Renal cortical epithelial cell (primary cell): ENCODE measurements around the gene PTPDC1. TPM values are rescaled to one million over a fixed set of nuclear protein-coding genes. Genes with fewer than 3 reads are reported as not detected.

Experiments
- DNase-seq: peaks from one replicate; pipeline ENCODE4 v3.0.0-alpha.2; 2011; ENCODE audit warnings: low read depth
- total RNA-seq: library from RNA; depleted of rRNA; stranded (reverse); fragments of >200 nt; gene quantifications from 2 replicates; pipeline ENCODE4 v1.2.3, GENCODE V29; 2014

Gene PTPDC1
- total RNA-seq, 1 donor from 2014 or later = 12.5 TPM

DNA sequence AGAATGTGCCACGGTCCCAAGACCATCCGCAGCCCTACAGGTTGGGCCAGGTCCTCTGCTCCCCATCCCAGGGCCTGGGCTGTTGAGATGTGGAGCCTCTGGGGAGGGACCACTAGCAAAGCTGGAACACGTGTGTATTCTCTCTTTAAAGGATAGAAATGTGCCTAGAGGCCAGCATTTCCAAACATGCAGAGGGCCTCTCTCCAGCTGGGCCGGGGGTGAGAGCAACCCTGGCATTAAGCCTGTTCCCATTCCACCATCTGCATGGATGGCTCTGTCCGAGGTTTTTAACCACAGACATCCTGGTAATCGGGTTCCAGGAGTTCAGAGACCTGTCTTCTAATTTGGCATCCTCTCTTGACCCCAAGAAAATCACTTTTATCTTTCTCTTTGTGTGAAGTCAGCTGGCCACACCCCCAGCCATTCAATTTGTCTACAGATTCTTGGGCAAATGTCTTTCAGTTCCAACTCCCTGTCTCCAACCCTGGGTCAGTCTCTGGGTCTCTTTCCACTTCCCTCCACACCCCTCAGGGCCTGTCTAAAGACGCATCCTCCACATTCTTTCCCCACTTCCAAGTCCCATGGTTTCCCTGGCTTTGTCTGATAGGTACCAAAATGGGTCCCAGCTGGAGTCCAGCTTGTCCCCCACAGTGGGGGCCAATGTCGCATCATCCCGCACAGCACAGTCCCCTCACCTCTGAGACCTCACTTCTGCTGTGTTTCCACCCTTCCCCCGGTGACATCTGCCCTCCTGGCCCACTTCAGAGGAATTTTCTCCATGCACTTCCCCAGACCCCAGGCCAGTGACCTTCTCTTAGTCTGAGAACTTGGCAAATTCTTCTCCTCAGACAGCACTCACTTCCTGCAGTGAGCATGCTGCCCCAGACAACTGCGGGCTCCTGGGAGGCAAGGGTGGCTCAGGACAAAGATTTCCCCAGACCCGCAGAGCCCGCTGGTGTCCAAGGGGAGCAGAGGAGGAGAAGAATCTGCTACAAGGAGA, 56.8 kb downstream of the PTPDC1 start:
- peak; percentile 44 for DNase-seq

DNA sequence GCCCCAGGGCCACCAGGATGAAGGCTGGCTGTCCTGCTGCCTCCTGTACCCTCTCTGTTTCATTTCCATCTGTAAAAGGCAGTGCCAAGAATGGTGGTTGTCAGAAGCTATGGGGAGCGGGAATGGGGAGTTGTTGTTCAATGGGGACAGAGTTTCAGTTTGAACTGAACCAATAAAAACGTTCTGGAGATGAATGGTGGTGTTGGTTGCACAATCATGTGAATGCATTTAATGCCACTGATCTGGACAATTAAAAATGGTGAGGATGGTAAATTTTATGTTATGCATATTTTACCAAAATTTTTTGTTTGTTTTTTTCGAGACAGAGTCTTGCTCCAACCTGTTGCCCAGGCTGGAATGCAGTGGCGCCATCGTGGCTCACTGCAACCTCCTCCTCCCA, 58.1 kb downstream of the PTPDC1 start:
- no peak for DNase-seq

DNA sequence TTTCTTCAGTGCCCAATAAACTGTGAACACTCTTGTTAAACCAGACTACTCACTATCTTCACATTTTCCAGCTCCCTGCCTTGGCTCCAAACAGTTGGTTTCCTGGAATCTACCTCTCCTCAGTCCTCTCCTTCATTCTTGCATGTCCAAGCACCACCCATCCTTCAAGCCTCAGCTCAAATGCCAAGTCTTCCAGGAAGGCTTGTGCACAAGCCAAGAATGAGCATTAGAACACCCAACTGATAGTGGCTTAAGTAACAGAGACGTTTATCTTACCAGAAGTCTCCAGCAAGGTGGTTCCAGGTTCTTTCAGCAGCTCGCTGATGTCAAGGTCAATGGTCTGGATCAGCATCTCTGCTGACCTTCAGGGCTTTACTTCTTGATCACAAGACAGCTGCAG, 60.1 kb downstream of the PTPDC1 start:
- peak; percentile 84 for DNase-seq

DNA sequence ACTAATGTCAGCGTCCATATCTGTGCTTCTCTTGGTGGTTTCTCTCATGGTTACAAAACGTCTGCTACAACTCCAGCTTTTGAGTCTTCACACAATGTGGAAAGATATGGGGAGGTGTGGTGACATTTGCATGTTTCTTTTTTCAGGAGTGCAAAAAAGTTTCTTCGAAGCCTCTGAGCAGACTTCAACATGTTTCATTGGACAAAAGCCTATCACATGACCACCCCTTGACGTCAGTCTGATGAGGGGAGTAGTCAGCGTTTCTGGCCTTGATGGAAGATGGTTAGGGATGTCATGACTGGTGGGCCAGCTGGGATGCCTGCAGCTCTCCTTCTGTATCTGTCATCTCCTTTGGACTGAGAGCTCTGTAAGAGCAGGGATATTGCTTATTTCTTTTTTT, 61.4 kb downstream of the PTPDC1 start:
- no peak for DNase-seq

DNA sequence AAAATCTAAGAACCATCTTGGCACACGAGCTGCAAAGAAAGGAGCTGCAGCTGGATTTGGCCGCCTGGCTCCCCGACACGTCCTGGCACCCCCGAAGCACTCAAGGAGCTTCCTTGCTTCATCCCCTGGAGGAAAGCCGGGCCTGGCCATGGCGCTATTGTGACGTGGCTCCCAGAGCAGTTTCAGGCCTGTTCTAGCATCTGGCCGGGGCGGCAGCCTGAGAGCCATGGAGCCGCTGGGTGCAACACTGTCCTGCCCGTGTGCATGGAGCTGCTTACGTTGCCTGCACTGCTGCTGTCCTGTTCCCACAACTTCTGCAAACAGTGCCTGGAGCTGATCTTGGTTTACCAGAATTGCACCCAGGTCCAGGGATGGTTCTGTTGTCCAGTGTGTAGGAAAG, 63.5 kb downstream of the PTPDC1 start:
- DNase-seq = no peak

DNA sequence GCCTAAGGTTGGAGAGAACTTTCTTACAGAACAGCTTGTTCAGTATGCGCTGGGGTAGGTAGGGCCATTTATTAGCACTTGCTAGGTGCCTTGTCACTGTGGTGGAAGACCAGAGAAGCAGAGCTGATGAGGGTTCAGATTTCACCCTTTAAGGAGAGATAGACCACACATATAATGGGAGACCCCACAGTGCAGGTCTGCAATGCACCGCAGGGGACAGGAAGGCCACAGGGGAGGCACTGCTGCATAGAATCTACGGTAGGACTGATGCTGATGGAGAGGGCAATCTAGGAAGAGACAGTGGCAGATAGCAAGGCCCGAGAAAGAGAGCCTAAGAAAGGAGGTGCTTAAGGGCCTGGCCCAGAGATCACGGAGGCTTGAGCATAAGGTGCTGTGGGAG, 64.2 kb downstream of the PTPDC1 start:
- DNase-seq = no peak

DNA sequence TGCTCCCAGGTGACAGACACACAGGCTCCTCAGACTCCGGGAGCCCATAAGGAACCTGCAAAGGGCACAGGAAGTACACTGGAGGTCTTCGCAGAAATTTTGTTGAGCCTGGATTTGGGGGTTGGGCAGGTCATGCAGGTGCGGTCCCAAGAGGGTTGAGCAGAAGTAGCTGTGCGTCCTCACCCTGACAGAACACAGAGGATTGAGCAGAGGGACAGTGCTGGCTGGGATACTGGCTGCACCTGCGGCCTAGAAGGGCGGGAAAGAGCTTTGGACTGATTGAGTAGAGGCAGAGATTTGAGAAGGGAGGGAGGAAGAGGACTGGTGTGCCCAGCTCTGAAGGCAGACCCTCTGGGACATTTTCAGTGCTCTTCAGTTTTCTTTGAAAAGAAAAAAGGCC, 65.4 kb downstream of the PTPDC1 start:
- DNase-seq = no peak

DNA sequence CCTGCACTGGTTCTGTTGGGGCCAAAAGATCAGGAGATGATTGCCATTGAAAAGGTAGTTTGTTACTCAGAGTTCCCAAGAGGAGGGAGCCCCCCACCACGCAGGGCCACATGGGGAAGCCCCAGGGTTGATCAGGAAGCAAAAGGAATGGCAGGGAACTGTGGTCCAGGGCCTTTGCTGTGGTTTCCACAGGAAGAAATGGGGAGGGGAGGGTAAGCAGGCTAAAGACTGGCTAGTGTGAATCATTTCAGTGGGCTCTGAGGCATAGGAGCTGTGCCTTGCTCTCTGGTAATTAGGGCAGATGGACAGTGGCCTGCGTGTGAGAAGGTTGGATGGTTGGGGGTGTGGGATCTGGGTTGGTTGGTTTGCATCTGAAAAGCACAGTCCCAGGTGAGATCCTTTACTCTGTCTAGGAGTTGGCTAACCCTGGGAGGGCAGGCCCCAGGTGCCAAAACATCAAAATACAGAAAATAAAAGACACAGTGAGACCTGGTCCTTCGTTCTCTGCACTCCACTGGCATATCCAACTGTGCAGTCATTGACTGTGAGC, 66.1 kb downstream of the PTPDC1 start:
- peak; percentile 56 for DNase-seq

DNA sequence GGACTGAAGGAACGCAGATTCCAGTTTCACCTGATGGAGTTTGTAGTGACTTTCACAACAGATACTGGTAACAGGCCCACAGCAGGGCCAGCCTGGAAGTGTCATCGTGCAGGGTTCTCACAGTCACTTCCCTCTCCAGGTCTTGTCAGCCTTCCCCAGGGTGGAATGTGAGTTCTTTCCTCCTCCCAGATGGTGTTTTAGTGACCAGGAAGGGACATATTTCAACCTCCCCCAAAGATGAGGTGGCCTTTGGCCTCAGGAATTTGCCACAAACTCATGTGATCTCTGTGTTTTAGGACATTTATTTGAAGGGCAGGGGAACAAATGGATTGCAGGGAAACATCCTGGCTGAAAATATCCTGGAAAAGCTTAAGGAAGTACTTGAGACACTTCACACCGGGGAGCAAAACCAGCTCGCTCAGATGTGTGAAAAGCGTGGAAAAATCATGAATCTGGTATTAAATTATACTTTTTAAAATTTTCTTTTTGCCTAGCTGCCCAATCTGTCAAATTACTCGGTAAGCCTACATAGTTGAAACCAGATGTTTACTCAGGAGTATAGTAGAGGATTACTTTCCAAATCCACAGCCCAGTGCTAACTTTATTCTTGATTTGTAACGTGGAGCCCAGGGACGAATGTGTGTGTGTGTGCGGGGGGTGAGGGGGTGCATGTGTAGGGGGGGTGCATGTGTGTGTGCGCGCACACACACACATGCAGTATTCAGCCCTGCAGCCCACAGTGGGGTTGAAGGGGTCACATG, 66.8 kb downstream of the PTPDC1 start:
- DNase-seq = no peak

DNA sequence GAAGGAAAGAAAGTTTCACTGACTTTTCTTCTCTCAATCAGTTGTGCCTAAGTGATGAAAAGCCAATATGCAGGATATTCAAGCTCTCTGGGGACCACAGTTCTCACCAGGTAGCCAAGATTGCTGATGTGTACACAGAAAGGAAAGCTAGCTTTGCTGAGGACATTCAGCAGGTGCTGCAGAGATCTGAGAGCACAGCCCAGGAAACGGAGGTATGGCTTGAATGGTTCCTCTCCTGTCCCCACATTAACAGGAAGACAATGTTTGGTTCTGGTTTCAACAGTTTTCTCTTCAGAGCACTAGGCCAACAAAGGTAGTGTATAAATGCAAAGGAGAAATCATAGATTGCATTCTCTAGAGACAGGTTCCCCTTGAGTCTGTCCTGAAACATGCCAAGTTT, 69.6 kb downstream of the PTPDC1 start:
- DNase-seq = no peak

DNA sequence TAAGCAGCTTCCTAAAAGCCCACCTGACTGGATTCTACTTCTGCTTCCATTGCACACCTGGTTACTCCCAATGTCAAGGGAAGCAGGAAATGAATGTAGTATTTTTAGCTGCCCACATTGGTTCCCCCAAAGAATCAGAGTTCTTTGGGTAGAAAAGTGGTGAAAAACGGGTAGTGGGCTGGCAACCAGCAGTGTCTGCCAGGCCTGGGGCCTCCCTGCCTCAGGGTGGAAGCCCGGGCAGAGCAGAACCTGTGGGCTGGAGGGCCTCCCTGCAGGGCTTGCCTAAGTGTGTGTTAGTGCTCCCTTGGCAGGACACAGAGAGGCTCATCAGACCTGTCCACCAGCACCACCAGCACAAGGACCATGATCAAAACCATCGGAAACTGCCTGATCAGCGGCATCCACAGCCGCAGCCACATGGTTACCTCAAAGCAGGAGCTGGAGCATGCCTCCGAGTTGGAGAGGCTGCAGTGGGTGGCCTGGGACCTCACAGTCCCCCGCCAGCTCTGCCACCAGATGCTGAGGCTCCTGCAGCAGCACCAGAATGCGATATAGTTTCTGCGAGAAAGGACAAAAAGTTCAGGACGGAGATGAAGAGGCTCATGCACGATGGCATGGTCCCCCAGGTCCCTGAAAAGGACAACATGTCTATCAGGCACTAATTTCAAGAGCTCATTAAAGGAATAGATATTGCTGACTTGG, 72.2 kb downstream of the PTPDC1 start:
- no peak for DNase-seq

DNA sequence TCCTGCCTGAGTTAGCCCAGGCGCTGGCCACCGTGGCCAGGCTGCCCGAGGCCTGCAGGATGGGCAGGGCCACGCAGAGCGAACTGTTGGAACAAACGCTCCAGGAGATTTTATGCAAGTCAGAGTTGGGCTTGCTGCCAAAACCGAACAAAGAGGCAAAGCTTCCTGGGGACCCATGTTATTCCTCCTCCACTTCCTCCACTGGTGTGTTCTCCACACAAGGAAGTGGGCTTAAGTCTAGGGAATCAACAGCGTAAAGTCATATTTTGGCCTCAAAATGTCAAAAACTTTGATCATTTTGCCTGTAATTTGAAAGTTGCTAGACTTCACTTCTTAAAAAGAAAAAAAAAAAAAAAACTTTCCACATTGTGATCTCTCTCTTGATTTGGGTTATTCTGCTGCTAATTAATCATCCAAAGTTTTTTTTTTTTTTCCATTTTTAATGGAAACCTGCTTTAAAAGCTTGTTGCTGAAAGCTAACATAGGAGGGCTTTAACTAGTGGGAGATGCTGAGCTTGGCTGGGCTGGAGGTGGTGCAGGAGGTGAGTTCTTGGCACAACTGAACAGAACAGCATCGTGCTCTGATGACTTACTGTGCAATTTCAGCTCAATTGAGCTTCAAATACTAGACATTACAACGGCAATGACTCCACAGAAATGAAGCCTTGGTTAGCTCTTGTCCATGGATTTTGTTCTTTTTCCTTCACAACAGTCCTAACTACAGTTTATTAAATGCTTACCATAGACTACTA, 73.0 kb downstream of the PTPDC1 start:
- DNase-seq = peak; percentile 87

Other genes with a start within 250 kb of the PTPDC1 start
- 0.17 TPM in 1 of 2 replicates, not detected in the other for gene BARX1, start 129.1 kb upstream of the PTPDC1 start, total RNA-seq
- 2.4 and 5.9 TPM in 2 replicates for gene ZNF169, start 174.8 kb downstream of the PTPDC1 start, total RNA-seq
- not detected in 2 replicates for gene NUTM2F, start 244.2 kb downstream of the PTPDC1 start, total RNA-seq